Thoracic aorta (tissue), 2 donors: ENCODE data around the gene KIRREL3. TPM values are rescaled to one million over a fixed set of nuclear protein-coding genes. Genes with fewer than 3 reads are reported as not detected.

ENCODE experiments used
- ATAC-seq: fragments of 150-250 bp; one replicate; pipeline ENCODE4 v1.8.0; 2017; ENCODE audit warnings: low read depth; ENCODE audit not compliant: insufficient number of reproducible peaks, low FRiP score
- DNase-seq: peaks from one replicate; pipeline ENCODE4 v3.0.0-alpha.2; 2020; ENCODE audit warnings: low spot score
- H3K27ac ChIP-seq, 2 donors: fragments of 200-600 bp; sonication (generic); 1 replicate in 1 of 2; 2 replicates in 1 of 2; pipeline ENCODE4 v1.5.1; 2016; ENCODE audit warnings: mild to moderate bottlenecking in 2 of 2, moderate library complexity in 2 of 2
- H3K27me3 ChIP-seq: fragments of 200-600 bp; sonication (generic); replicated peaks from 2 replicates; pipeline ENCODE4 v1.6.0; 2016; ENCODE audit warnings: mild to moderate bottlenecking; ENCODE audit not compliant: insufficient read depth
- H3K36me3 ChIP-seq: fragments of 200-600 bp; sonication (generic); one replicate; pipeline ENCODE4 v1.5.1; 2016
- H3K4me1 ChIP-seq, 2 donors: fragments of 200-600 bp; sonication (generic); 1 replicate in 1 of 2; 2 replicates in 1 of 2; pipeline versions ENCODE4 v1.5.1 to v1.6.0; 2016; ENCODE audit warnings: low read depth in 2 of 2, mild to moderate bottlenecking in 1 of 2; ENCODE audit not compliant: control insufficient read depth in 1 of 2
- H3K4me3 ChIP-seq: fragments of 200-600 bp; sonication (generic); 2 replicates; pipeline ENCODE4 v1.5.1; 2016; ENCODE audit warnings: mild to moderate bottlenecking
- H3K9me3 ChIP-seq: fragments of 200-600 bp; sonication (generic); 2 replicates; pipeline ENCODE4 v1.5.1; 2016
- CTCF ChIP-seq: fragments of 200-600 bp; sonication (generic); IDR thresholded peaks from one replicate; pipeline ENCODE4 v1.5.1; 2019; ENCODE audit warnings: antibody characterized with exemption
- total RNA-seq, 2 donors: library from RNA; depleted of rRNA; stranded (reverse); fragments of >200 nt; gene quantifications; one replicate each; pipeline versions ENCODE4 v1.1.0 to v1.2.3, GENCODE V29; 2016

Gene KIRREL3
- total RNA-seq, 2 donors from 2014 or later = not detected

GRCh38 chr11:126658306-126659056 lies 342.1 kb downstream of the KIRREL3 start:
- no peak for TF ChIP-seq CTCF
- H3K27ac ChIP-seq = no peak overlapping the region
- H3K27me3 ChIP-seq = no peaks in the 10 kb centered on the region
- no peaks in the 10 kb centered on the region for H3K4me1 ChIP-seq
- no peak overlapping the region for H3K4me3 ChIP-seq
- ATAC-seq (no peak), DNase-seq (no peak)
- H3K36me3 ChIP-seq = no peaks in the 10 kb centered on the region
- H3K9me3 ChIP-seq = no peaks in the 10 kb centered on the region

GRCh38 chr11:126655807-126656128 lies 344.8 kb downstream of the KIRREL3 start:
- Histone ChIP-seq H3K36me3 (no peaks in the 10 kb centered on the region), H3K27ac (no peak overlapping the region), H3K9me3 (no peaks in the 10 kb centered on the region), H3K27me3 (no peaks in the 10 kb centered on the region), H3K4me1 (no peaks in the 10 kb centered on the region), H3K4me3 (no peak overlapping the region)
- DNase-seq (no peak), ATAC-seq (no peak)
- TF ChIP-seq CTCF = no peak

GRCh38 chr11:126654886-126655806 lies 345.4 kb downstream of the KIRREL3 start:
- TF ChIP-seq CTCF = no peak
- Histone ChIP-seq H3K4me3 (no peak overlapping the region), H3K4me1 (no peaks in the 10 kb centered on the region), H3K9me3 (no peaks in the 10 kb centered on the region), H3K36me3 (no peaks in the 10 kb centered on the region), H3K27ac (no peak overlapping the region), H3K27me3 (no peaks in the 10 kb centered on the region)
- no peak for DNase-seq
- ATAC-seq = no peak

- Histone ChIP-seq H3K4me3 (no peak overlapping the region), H3K36me3 (no peaks in the 10 kb centered on the region), H3K9me3 (no peaks in the 10 kb centered on the region), H3K4me1 (no peaks in the 10 kb centered on the region), H3K27me3 (no peaks in the 10 kb centered on the region), H3K27ac (no peak overlapping the region)
- no peak for DNase-seq
- no peak for TF ChIP-seq CTCF
- no peak for ATAC-seq
Measured at GRCh38 chr11:126653040-126653439, 347.5 kb downstream of the KIRREL3 start.

- no peak overlapping the region for H3K27ac ChIP-seq
- H3K4me1 ChIP-seq = no peaks in the 10 kb centered on the region
- H3K36me3 ChIP-seq = no peaks in the 10 kb centered on the region
- H3K27me3 ChIP-seq = no peaks in the 10 kb centered on the region
- DNase-seq (no peak), ATAC-seq (no peak)
- no peak for TF ChIP-seq CTCF
- H3K4me3 ChIP-seq = no peak overlapping the region
- H3K9me3 ChIP-seq = no peaks in the 10 kb centered on the region
Measured at GRCh38 chr11:126647735-126648134, 352.8 kb downstream of the KIRREL3 start.
